ENCODE measurements around the gene TBC1D3I.

GRCh38 chr17:36212966-36213365, 51.4 kb downstream of the TBC1D3I start:
- no peak for TF ChIP-seq CTCF (IDR thresholded peaks at IDR 0.05)
- TF ChIP-seq POLR2A (IDR thresholded peaks at IDR 0.05) = no peak
